Stimulated activated CD8-positive, alpha-beta memory T cell treated with anti-CD3 and anti-CD28 coated beads, Interleukin-7, amount 100 ng/mL, for 48 hours (primary cell): ENCODE data around the gene SDK1.
"Not testable (repeated sequence)": the region's sequence is repeated elsewhere in the genome, so short reads cannot be mapped to it uniquely, and the experiment has no call there.

Experiments used
- DNase-seq, 2 donors: peaks; one replicate each; pipeline ENCODE4 v3.0.0-alpha.2; 2020; ENCODE audit warnings: low read depth in 1 of 2; ENCODE audit errors: extremely low read depth in 1 of 2

SDK1 gene

DNA sequence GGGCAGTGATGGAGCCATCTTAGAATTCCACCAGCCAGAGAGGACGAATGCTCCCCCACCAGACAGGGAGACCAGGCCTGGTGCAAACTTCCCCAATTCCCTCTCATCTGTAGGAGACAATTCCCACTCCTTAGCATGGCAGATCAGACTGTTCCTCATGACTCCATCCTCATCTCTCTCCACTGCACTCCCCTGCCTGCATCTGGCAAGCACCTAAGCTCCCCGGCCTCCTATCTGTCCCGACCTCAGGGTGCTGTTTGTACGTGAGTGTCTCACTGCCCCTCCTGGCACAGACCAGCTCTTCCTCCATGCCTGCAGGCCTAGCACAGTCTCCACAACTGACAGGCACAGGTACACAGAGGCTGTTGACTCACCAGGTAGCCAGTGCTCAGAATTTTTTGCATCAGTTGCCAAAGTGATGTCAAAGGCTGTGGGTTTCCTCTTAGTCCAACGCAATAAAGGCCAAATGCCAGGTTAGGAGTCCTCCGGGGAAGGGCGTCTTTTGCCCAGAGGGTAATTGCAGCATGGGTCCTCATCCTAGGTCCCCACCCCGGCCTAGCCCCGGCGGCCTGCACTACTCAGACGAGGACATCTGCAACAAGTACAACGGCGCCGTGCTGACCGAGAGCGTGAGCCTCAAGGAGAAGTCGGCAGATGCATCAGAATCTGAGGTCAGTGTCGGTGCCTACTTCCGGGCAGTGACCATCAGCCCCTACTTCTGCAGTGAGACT lies 944.2 kb downstream of the SDK1 start:
- DNase-seq: no peak

DNA sequence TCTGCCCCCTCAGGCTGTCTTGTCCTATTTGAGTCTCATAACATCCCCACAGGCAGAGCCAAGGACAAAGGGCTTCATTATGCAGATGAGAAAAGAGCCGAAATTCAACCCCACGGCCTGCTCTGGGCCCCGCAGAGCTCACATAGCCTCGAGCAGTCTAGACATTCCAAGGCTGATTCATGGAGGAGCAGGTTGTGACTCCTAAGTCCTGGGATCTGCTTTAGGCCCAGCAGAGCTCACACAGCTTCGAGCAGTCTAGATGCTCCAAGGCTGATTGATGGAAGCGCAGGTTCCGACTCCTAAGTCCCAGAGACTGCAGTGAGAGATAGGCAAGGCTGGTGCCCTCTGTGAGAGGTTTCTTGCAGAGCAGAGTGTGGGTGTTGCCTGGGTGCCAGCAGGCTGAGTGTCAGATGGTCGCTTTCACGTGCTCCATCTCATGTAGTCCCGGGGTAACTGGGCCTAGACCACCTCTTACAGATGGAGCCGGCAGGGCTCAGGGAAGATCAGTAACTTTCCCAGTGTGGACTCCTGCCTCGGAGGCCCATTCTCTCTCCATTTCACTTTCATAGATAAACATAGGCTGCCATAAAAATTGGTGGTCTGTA lies 944.9 kb downstream of the SDK1 start:
- DNase-seq: no peak

GRCh38 chr7:4246536-4246935 lies 945.5 kb downstream of the SDK1 start:
- no peak for DNase-seq

GRCh38 chr7:4247106-4247876 lies 946.2 kb downstream of the SDK1 start:
- no peak for DNase-seq

DNA sequence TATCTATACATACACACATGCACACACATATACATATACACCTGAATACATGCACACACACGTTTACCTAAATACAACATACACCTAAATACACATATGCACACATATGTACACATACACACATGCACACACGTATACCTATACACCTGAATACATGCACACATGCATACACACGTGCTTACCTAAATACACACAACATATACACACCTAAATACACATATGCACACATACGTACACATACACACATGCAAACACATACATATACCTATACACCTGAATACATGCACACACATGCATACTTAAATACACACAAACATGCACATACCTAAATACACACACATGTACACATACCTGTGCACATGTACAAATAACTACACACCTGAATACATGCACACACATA lies 947.2 kb downstream of the SDK1 start:
- no peak for DNase-seq

- DNase-seq: no peak
These were observed 948.2 kb downstream of the SDK1 start for GRCh38 chr7:4249241-4249640.

GRCh38 chr7:4255336-4255735 lies 954.3 kb downstream of the SDK1 start:
- DNase-seq: no peak

DNA sequence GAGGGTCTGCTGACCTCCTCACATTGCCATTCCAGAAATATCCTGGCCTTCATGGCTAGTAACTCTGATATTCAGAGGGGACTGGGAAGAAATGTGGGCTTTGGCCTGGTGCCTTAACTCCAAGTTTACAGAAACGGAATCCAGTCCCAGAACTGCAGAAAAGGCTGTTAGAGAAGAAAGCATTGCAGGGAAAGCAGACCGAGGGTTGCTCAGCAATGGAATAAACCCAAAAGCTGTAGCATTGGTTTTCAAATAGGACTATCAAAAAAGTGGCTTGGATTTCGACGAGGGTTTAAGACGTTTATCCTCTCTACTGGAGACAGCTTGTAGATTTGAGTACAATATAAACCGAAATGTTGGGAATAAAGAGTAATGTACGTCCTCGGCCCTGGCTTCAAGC lies 955.2 kb downstream of the SDK1 start:
- no peak for DNase-seq

- DNase-seq: no peak
These were observed 956.4 kb downstream of the SDK1 start for GRCh38 chr7:4257146-4258111.

GRCh38 chr7:4260116-4260515 lies 959.1 kb downstream of the SDK1 start:
- not testable (repeated sequence) for DNase-seq

GRCh38 chr7:4260867-4261600 lies 960.0 kb downstream of the SDK1 start:
- DNase-seq: no peak

DNA sequence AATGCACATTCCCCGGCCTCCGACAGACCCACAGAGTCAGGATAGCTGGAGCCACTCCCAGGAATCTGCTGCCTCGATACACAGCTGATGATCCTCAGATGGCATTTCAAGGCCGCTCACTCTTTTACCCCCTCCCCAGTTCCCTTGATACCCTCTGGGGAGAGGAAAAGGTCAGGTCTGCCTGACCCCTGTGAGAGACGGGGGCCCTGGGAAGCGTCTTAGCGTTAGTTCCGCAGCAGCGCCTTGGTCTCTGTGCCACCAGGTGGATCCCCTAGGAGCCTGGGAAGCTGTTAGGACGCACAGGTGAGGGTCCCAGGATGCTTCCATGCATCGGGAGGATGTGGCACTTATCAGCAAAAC lies 960.5 kb downstream of the SDK1 start:
- DNase-seq: no peak

- DNase-seq: not testable (repeated sequence)
These were observed 963.2 kb downstream of the SDK1 start for GRCh38 chr7:4264206-4264605.

GRCh38 chr7:4265066-4265465 lies 964.0 kb downstream of the SDK1 start:
- DNase-seq: no peak

DNA sequence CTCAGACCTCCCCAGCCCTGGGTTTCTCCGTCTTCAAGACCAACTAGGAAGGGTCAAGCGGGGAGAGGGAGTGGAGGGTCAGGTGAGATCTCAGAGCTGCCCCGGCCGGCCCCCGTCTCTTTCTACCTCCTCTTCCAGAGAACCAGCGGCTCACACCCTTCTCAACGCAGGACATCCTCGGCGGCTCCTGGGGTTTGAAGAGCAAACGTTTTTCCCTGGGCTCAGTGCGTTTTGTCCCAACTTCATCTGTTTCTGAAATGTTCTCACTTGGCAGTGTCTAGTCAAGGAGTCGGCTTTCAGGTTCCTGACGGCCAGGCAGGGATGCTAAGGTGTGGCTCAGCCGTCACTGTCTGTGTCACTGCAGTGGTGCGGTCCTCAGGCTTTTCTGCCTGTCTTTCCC lies 964.6 kb downstream of the SDK1 start:
- no peak for DNase-seq

GRCh38 chr7:4266270-4267040 lies 965.4 kb downstream of the SDK1 start:
- no peak for DNase-seq

GRCh38 chr7:4267341-4268039 lies 966.4 kb downstream of the SDK1 start:
- no peak for DNase-seq

DNA sequence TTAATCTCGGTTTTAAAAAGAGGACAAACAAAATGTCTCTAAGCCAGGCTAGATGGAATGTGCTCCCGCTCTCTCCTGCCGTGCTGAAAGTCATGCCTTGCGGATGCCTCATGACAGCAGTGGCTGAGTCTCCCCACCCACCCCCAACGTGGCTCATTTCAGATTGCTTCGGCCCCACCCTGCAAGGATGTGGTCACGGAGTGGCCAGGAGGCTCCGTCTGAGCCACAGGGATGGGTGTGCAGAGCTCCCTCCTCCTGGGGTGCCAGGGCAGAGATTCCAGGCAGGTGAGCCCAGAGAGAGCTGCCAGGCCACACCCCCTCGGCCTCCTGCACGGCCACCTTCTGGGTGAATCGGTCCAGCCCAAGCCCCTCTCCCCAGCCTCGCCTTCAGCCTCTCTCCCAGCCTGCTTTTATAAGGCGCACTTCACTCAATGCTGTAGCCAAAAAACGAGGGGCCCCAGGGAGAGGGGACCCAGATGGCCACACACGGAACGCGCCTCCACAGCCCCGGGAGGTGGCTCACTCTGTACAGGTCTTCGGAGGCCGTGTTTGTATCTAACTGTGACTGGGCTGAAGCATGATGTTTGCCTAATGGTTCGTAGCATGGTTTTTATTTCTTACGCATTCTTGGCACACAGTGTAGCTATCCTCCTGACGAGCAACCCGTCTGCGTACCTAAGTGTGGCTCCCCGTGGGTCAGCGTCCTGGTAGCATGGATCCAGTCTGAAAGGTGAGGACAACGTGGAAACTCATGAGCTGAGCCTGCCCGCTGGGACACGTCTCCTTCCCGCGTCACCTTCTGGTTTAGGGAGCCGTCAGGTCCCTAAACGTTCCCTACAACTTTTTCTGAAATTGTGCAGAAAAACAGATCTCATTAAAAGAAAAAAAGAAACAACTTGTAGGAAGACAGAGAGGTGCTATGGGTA lies 967.3 kb downstream of the SDK1 start:
- DNase-seq: no peak
